Heart left ventricle (tissue), 16 donors: ENCODE data around the gene BRAP. TPM values are rescaled to one million over a fixed set of nuclear protein-coding genes. Genes with fewer than 3 reads are reported as not detected.
"Not testable (repeated sequence)": the region's sequence is repeated elsewhere in the genome, so short reads cannot be mapped to it uniquely, and the experiment has no call there.

Experiments
- ATAC-seq, 4 donors: fragments of 200-7000 bp; cut with Tn5 transposase; one replicate each; pipeline ENCODE4 v1.9.1; 2020 to 2022; ENCODE audit warnings: moderate library complexity in 4 of 4, mild to moderate bottlenecking in 3 of 4, moderate number of reproducible peaks in 1 of 4
- DNase-seq, 5 donors: peaks; one replicate each; pipeline ENCODE4 v3.0.0-alpha.2; 2020
- H3K27ac ChIP-seq, 12 donors: fragments of 200-600 bp; sonication (generic) in 4 of 12; one replicate each; pipeline versions ENCODE4 v1.5.0 to v1.8.0; 2016 to 2022; ENCODE audit warnings: mild to moderate bottlenecking in 2 of 12
- H3K27me3 ChIP-seq, 9 donors: fragments of 200-600 bp; sonication (generic) in 2 of 9; one replicate each; pipeline versions ENCODE4 v1.5.1 to v1.8.0; 2016 to 2022; ENCODE audit warnings: mild to moderate bottlenecking in 3 of 9
- H3K36me3 ChIP-seq, 9 donors: fragments of 200-600 bp; sonication (generic) in 2 of 9; one replicate each; pipeline versions ENCODE4 v1.5.0 to v1.8.0; 2018 to 2022; ENCODE audit warnings: mild to moderate bottlenecking in 2 of 9
- H3K4me1 ChIP-seq, 12 donors: fragments of 200-600 bp; sonication (generic) in 4 of 12; one replicate each; pipeline versions ENCODE4 v1.5.0 to v1.8.0; 2016 to 2022; ENCODE audit warnings: mild to moderate bottlenecking in 3 of 12
- H3K4me3 ChIP-seq, 12 donors: fragments of 200-600 bp; sonication (generic) in 4 of 12; one replicate each; pipeline versions ENCODE4 v1.5.0 to v1.8.0; 2017 to 2022; ENCODE audit warnings: mild to moderate bottlenecking in 9 of 12, moderate library complexity in 4 of 12
- H3K9me3 ChIP-seq, 12 donors: fragments of 200-600 bp; sonication (generic) in 4 of 12; one replicate each; pipeline versions ENCODE4 v1.5.0 to v1.8.0; 2016 to 2022; ENCODE audit warnings: mild to moderate bottlenecking in 1 of 12
- POLR2A ChIP-seq, 2 donors: fragments of 450-650 bp; IDR thresholded peaks; one replicate each; pipeline ENCODE4 v1.6.1; 2017; ENCODE audit warnings: antibody characterized with exemption in 2 of 2, mild to moderate bottlenecking in 2 of 2, moderate library complexity in 2 of 2
- WGBS, 4 donors: extraction: QIAGEN DNeasy Blood & Tissue Kit in 2 of 4; methylation state at CpG; one replicate each; pipeline versions ENCODE4 v1.1.5 to v1.1.7; 2013 to 2018; 5-methylcytosine and 5-hydroxymethylcytosine counted together
- intact Hi-C, 10 donors: fragments of 100-400 bp; cut with DNase I; formaldehyde crosslinking; loops; one replicate each; pipeline versions ENCODE4 v1.11.1 to v1.14.2; 2022
- polyA plus RNA-seq, 2 donors: library from polyadenylated mRNA; stranded (reverse); fragments of 200-250 nt; gene quantifications; one replicate each; pipeline ENCODE4 v1.2.3, GENCODE V29; 2013
- total RNA-seq, 9 donors: library from RNA; depleted of rRNA in 2 of 9; stranded (reverse); fragments of >200 nt in 2 of 9; fragmentation: NEBNext Ultra II Directional in 3 of 9; extraction: Animal tissue kit (Norgen Biotek cat#: 25700) in 3 of 9; gene quantifications; one replicate each; pipeline versions ENCODE4 v1.1.0 to v1.2.4, GENCODE V29; 2016 to 2023
- TF ChIP-seq, protein P1 (sequence below), 12 donors: fragments of 200-600 bp; sonication (generic) in 4 of 12; IDR thresholded peaks; one replicate each; pipeline versions ENCODE4 v1.5.0 to v1.8.0; 2018 to 2022; ENCODE audit warnings: antibody characterized with exemption in 12 of 12, mild to moderate bottlenecking in 5 of 12
- donor health status: ischemic (EF 13 %, LVEDD 7.1; RV severe dilation, severe dysfunction).
- donor health status: healthy with polysubstance abuse.
- donor health status: DM: no; HTN: yes; CAD: no.
- donor health status: DM: no; HTN: no; CAD: no.
- donor health status: ischemic (EF 25% LVEDD 6.9; RV normal size, moderate dysfunction).
- donor health status: ischemic (EF 25% LVEDD 5.7; RV mildly dilated, moderate dysfunction).
- donor health status: healthy.
- donor health status: DM: yes; HTN: yes; CAD: no.
- donor health status: ischemic (EF 35%, LVEDD 5.7; RV mildly dilated, moderate dysfunction).
- donor health status: nonischemic (EF 11% LVEDD 7.7; RV severe dilation, severe dysfunction).
- donor health status: DM: yes; HTN: yes; CAD: no.
- donor health status: PGD.
- donor health status: ischemic (EF 29% LVEDD 5.4; RV normal size, mild dysfunction).
- donor health status: nonischemic (EF 23%, LVEDD 6.1; RV moderate dilation, normal function).

The BRAP gene
- total and polyA plus RNA-seq, 11 donors: 6.7 to 19.7 (median 13.1) TPM

DNA sequence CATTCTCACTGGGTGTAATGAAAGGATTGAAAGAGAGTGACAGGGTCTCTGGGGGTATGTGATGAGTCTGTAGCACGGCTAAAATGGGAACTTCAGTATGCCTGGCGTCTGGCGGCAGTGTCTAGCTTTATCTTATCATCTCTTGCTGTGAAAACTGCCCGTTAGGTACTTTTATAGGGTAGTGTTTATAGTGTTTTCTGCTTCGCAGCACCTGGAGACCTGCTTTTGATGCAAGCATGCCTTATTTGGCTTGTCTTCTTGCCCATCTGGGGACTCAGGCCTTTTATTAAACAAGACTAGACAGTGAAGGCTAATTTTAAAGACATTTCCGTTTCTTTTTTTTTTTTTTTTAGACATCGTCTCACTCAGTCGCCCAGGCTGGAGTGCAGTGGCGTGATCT, 44.7 kb upstream of the BRAP start:
- ATAC-seq (no peak), DNase-seq (no peak)
- WGBS, 4 donors: 85 to 88% (median 86%) methylated on average over 9 of the region's 9 CpGs
- H3K9me3 ChIP-seq: no peaks in the 10 kb centered on the region
- no peaks in the 10 kb centered on the region for H3K4me1 ChIP-seq
- H3K36me3 ChIP-seq: peaks cover 0 to 99% (median 80%) of the 10 kb centered on the region in 9 donors
- TF ChIP-seq, protein P1, sequence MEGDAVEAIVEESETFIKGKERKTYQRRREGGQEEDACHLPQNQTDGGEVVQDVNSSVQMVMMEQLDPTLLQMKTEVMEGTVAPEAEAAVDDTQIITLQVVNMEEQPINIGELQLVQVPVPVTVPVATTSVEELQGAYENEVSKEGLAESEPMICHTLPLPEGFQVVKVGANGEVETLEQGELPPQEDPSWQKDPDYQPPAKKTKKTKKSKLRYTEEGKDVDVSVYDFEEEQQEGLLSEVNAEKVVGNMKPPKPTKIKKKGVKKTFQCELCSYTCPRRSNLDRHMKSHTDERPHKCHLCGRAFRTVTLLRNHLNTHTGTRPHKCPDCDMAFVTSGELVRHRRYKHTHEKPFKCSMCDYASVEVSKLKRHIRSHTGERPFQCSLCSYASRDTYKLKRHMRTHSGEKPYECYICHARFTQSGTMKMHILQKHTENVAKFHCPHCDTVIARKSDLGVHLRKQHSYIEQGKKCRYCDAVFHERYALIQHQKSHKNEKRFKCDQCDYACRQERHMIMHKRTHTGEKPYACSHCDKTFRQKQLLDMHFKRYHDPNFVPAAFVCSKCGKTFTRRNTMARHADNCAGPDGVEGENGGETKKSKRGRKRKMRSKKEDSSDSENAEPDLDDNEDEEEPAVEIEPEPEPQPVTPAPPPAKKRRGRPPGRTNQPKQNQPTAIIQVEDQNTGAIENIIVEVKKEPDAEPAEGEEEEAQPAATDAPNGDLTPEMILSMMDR (IDR thresholded peaks at IDR 0.05): no peak
- TF ChIP-seq POLR2A (IDR thresholded peaks at IDR 0.05): no peak
- no peak overlapping the region for H3K27ac ChIP-seq
- no peak overlapping the region for H3K4me3 ChIP-seq
- intact Hi-C loops: no loop called here
- H3K27me3 ChIP-seq: no peaks in the 10 kb centered on the region

DNA sequence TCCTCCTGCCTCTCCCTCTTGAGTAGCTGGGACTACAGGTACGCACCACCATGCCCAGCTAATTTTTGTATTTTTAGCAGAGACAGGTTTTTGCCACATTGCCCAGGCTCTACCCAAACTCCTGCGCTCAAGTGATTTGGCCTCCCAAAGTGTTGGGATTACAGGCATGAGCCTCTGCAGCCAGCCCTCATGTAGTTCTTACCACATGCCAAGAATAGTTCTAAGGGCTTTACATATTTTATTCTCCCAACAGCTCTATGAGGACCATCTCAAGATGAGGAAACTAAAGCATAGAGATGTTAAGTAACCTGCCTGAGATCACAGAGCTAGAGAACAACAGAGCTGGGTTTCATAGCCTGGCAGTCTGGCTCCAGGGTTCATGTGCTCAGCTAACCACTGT, 43.0 kb upstream of the BRAP start:
- Histone ChIP-seq H3K36me3 (peaks cover 0 to 91% (median 74%) of the 10 kb centered on the region in 9 donors), H3K9me3 (no peaks in the 10 kb centered on the region), H3K4me1 (no peaks in the 10 kb centered on the region), H3K27me3 (no peaks in the 10 kb centered on the region), H3K27ac (no peak overlapping the region), H3K4me3 (no peak overlapping the region)
- DNase-seq (no peak), ATAC-seq (no peak)
- TF ChIP-seq, protein P1 (IDR thresholded peaks at IDR 0.05): no peak
- intact Hi-C loops: no loop called here
- 96 to 100% (median 99%) methylated on average over 2 of the region's 2 CpGs for WGBS, 4 donors

DNA sequence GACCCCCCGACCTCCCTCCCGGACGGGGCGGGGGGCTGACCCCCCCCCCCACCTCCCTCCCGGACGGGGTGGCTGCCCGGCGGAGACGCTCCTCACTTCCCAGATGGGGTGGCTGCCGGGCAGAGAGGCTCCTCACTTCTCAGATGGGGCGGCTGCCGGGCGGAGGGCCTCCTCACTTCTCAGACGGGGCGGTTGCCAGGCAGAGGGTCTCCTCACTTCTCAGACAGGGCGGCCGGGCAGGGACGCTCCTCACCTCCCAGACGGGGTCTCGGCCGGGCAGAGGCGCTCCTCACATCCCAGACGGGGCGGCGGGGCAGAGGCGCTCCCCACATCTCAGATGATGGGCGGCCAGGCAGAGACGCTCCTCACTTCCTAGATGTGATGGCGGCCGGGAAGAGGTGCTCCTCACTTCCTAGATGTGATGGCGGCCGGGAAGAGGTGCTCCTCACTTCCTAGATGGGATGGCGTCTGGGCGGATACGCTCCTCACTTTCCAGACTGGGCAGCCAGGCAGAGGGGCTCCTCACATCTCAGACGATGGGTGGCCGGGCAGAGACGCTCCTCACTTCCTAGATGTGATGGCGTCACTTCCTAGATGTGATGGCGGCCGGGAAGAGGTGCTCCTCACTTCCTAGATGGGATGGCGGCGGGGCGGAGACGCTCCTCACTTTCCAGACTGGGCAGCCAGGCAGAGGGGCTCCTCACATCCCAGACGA, 38.0 kb upstream of the BRAP start:
- DNase-seq, H3K27ac ChIP-seq, ATAC-seq, intact Hi-C loops, H3K4me1 ChIP-seq, H3K9me3 ChIP-seq, H3K27me3 ChIP-seq, H3K4me3 ChIP-seq: not testable (repeated sequence)
- WGBS, 4 donors: 96 to 98% (median 96%) methylated on average over 27 to 46 of the region's 46 CpGs
- peaks cover 0 to 76% (median 60%) of the 10 kb centered on the region in 9 donors for H3K36me3 ChIP-seq

DNA sequence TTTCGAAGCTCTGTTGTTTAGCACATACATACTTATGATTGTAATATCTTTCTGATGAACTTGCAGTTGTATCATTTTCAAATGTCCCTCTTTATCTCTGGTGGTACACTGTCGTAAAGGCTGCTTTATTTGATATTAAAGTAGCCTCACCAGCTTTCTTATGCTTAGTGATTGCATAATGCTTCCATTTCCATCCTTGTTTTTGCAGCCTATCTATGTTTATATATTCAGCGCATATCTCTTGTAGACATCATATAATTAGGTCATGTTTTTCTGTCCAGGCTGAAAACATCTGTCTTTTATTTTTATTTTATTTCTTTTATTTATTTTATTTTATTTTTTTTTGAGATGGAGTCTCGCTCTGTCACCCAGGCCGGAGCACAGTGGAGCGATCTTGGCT, 34.7 kb upstream of the BRAP start:
- no peak for TF ChIP-seq POLR2A (IDR thresholded peaks at IDR 0.05)
- TF ChIP-seq, protein P1 (IDR thresholded peaks at IDR 0.05): no peak
- ATAC-seq: no peak
- H3K27ac ChIP-seq: no peak overlapping the region
- 91 to 96% (median 94%) methylated on average over 6 of the region's 6 CpGs for WGBS, 4 donors
- DNase-seq: no peak
- no peaks in the 10 kb centered on the region for H3K9me3 ChIP-seq
- H3K4me3 ChIP-seq: no peak overlapping the region
- H3K36me3 ChIP-seq: peaks cover 0 to 77% (median 75%) of the 10 kb centered on the region in 9 donors
- peaks cover 0 to 7% (median 2%) of the 10 kb centered on the region in 12 donors for H3K4me1 ChIP-seq
- intact Hi-C loops: no loop called here
- no peaks in the 10 kb centered on the region for H3K27me3 ChIP-seq

DNA sequence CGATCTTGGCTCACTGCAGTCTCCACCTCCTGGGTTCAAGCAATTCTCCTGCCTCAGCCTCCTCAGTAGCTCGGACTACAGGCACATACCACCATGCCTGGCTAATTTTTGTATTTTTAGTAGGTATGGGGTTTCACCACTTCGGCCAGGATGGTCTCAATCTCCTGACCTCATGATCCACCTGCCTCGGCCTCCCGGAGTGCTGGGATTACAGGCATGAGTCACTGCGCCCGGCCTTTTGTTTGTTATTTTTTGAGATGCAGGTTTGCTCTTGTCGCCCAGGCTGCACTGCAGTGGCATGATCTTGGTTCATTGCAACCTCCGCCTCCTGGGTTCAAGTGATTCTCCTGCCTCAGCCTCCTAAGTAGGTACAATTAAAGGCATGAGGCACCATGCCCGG, 33.6 kb upstream of the BRAP start:
- H3K27me3 ChIP-seq, H3K27ac ChIP-seq, H3K9me3 ChIP-seq, DNase-seq, ATAC-seq, H3K4me3 ChIP-seq, intact Hi-C loops: not testable (repeated sequence)
- peaks cover 0 to 81% (median 68%) of the 10 kb centered on the region in 9 donors for H3K36me3 ChIP-seq
- WGBS, 4 donors: 92 to 98% (median 93%) methylated on average over 10 of the region's 10 CpGs
- H3K4me1 ChIP-seq: peaks cover 0 to 15% (median 2%) of the 10 kb centered on the region in 12 donors
